Measurements from ENCODE around the gene FGF11.

GRCh38 chr17:7425756-7426155 is 13.6 kb upstream of the FGF11 start:
- TF ChIP-seq CTCF (IDR thresholded peaks at IDR 0.05), result no peak
- TF ChIP-seq POLR2A (IDR thresholded peaks at IDR 0.05), result no peak
